Neural cell (in vitro differentiated cells): Measurements from ENCODE around the gene FAM210A.

Source experiments
- CTCF ChIP-seq: fragments of 450-650 bp; IDR thresholded peaks from 2 replicates; pipeline ENCODE4 v1.5.1; 2014; ENCODE audit warnings: antibody characterized with exemption, mild to moderate bottlenecking, moderate library complexity; ENCODE audit not compliant: poor library complexity, severe bottlenecking
- EP300 ChIP-seq: fragments of 450-650 bp; conservative IDR thresholded peaks from 2 replicates; pipeline ENCODE4 v1.6.1; 2014; ENCODE audit warnings: antibody characterized with exemption, mild to moderate bottlenecking, moderate library complexity; ENCODE audit not compliant: poor library complexity, severe bottlenecking
- EZH2 ChIP-seq: fragments of 200-600, 300-800 bp; shearing (Covaris generic), sonication (generic); IDR thresholded peaks from 2 replicates; pipeline ENCODE4 v1.6.1; 2014; ENCODE audit warnings: antibody characterized with exemption, low read length, borderline replicate concordance, mild to moderate bottlenecking; ENCODE audit not compliant: insufficient read depth, poor library complexity, severe bottlenecking
- POLR2AphosphoS5 ChIP-seq: IDR thresholded peaks from 2 replicates; pipeline ENCODE4 v1.6.1; 2012
- RAD21 ChIP-seq: fragments of 450-650 bp; conservative IDR thresholded peaks from 2 replicates; pipeline ENCODE4 v1.6.1; 2014; ENCODE audit warnings: antibody characterized with exemption, mild to moderate bottlenecking, moderate library complexity
- REST ChIP-seq: IDR thresholded peaks from 2 replicates; pipeline ENCODE4 v1.6.1; 2012; ENCODE audit warnings: borderline replicate concordance
- TAF1 ChIP-seq: IDR thresholded peaks from 2 replicates; pipeline ENCODE4 v1.6.1; 2012; ENCODE audit warnings: low read depth

- TF ChIP-seq RAD21 (no peak), CTCF (no peak), TAF1 (no peak), EZH2 (no peak), POLR2AphosphoS5 (no peak), REST (no peak), EP300 (no peak)
These were observed 594 bp upstream of the FAM210A start for GRCh38 chr18:13726972-13727331.
